HepG2 (cell line): ENCODE data around the gene CDK18. TPM values are rescaled to one million over a fixed set of nuclear protein-coding genes. Genes with fewer than 3 reads are reported as not detected.

Source experiments
- ATAC-seq: fragments of 200-7000 bp; cut with Tn5 transposase; 3 replicates; pipeline ENCODE4 v1.9.1; 2020; ENCODE audit warnings: mild to moderate bottlenecking, moderate library complexity
- BruUV-seq: library from RNA; stranded (reverse); fragments of 400-500 nt; replicated peaks from 2 replicates; lab custom pipeline; 2021; lab: Mats Ljungman, UMichigan
- CTCF ChIA-PET: fragments of 300-600 bp; formaldehyde crosslinking; extraction: SDS; loops from one replicate; lab custom pipeline; 2021; ENCODE audit warnings: low total read pairs, inconsistent platforms, low intra/inter-chr PET ratio; lab: Yijun Ruan, JAX
- POLR2A ChIA-PET: fragments of 350-600 bp; sonication (Branson Sonifier 250); formaldehyde crosslinking; loops from one replicate; lab custom pipeline; 2020; ENCODE audit warnings: antibody characterized with exemption, inconsistent platforms; lab: Yijun Ruan, JAX
- DNase-seq: peaks from one replicate; pipeline ENCODE4 v3.0.0-alpha.2; 2015; ENCODE audit warnings: low spot score
- FAIRE-seq: peaks from 3 replicates; lab custom pipeline; 2011; peaks lifted over from hg19 to GRCh38; lab: Jason Lieb, UNC
- H2AFZ ChIP-seq: one replicate; pipeline ENCODE4 v1.6.1; 2011; ENCODE audit warnings: low read length, inconsistent platforms
- H3K27ac ChIP-seq: fragments of 300-600 bp; 3 replicates; pipeline ENCODE4 v1.8.0; 2011; ENCODE audit warnings: mixed run types, mild to moderate bottlenecking, mixed read lengths, low read length, inconsistent platforms; ENCODE audit not compliant: insufficient read depth; ENCODE audit errors: extremely low read length
- H3K27me3 ChIP-seq, 2 experiments: fragments of 200-600 bp in 1 of 2; 2 replicates in 1 of 2; 3 replicates in 1 of 2; pipeline versions ENCODE4 v1.6.0 to v1.8.0; 2011; ENCODE audit warnings: low read length in 2 of 2, mild to moderate bottlenecking in 2 of 2, moderate library complexity in 2 of 2, inconsistent platforms in 1 of 2; ENCODE audit not compliant: insufficient read depth in 2 of 2, control insufficient read depth in 1 of 2
- H3K36me3 ChIP-seq, 2 experiments: fragments of 200-600 bp in 1 of 2; replicated peaks in 1 of 2; 2 replicates in 1 of 2; 3 replicates in 1 of 2; pipeline versions ENCODE4 v1.5.1 to v1.8.0; 2011; ENCODE audit warnings: low read length in 2 of 2, inconsistent platforms in 1 of 2; ENCODE audit not compliant: insufficient read depth in 2 of 2, control insufficient read depth in 1 of 2
- H3K4me1 ChIP-seq: 2 replicates; pipeline ENCODE4 v1.5.1; 2012; ENCODE audit warnings: low read length, inconsistent platforms; ENCODE audit not compliant: insufficient read depth
- H3K4me2 ChIP-seq: 2 replicates; pipeline ENCODE4 v1.6.0; 2011; ENCODE audit warnings: low read depth, low read length, inconsistent platforms
- H3K4me3 ChIP-seq, 3 experiments: fragments of 200-600 bp in 1 of 3; sonication (generic), shearing (Covaris generic) in 1 of 3; replicated peaks in 1 of 3; 2 replicates each; pipeline ENCODE4 v1.5.1; 2011 to 2016; ENCODE audit warnings: low read length in 3 of 3, inconsistent platforms in 2 of 3, low read depth in 2 of 3, mild to moderate bottlenecking in 2 of 3, control low read depth in 1 of 3, mixed read lengths in 1 of 3; ENCODE audit not compliant: insufficient read depth in 1 of 3
- H3K79me2 ChIP-seq: one replicate; pipeline ENCODE4 v1.6.1; 2011; ENCODE audit warnings: low read length, inconsistent platforms; ENCODE audit not compliant: insufficient read depth
- H3K9ac ChIP-seq: 2 replicates; pipeline ENCODE4 v1.6.0; 2011; ENCODE audit warnings: mild to moderate bottlenecking, low read depth, low read length, inconsistent platforms; ENCODE audit not compliant: insufficient read depth
- H3K9me3 ChIP-seq: 2 replicates; pipeline ENCODE4 v1.5.1; 2012; ENCODE audit warnings: mild to moderate bottlenecking, low read length
- H4K20me1 ChIP-seq: 2 replicates; pipeline ENCODE4 v1.6.0; 2011; ENCODE audit warnings: inconsistent platforms, mild to moderate bottlenecking, low read length, moderate library complexity; ENCODE audit not compliant: insufficient read depth
- AGO2 ChIP-seq: fragments of 200-400 bp; formaldehyde crosslinking; optimal IDR thresholded peaks from 2 replicates; pipeline ENCODE3; 2017; ENCODE audit warnings: mild to moderate bottlenecking, low read depth, low read length, moderate library complexity
- GPN1 ChIP-seq: sonication (generic); formaldehyde crosslinking; IDR thresholded peaks from 2 replicates; pipeline ENCODE4 v1.5.1; 2020; ENCODE audit warnings: missing genetic modification reagents, borderline replicate concordance
- MTF2 ChIP-seq: sonication (generic); formaldehyde crosslinking; IDR thresholded peaks from 2 replicates; pipeline ENCODE4 v1.5.0; 2020; ENCODE audit warnings: missing genetic modification reagents, borderline replicate concordance
- NCOR1 ChIP-seq: fragments of 200-600 bp; sonication (generic); IDR thresholded peaks from 2 replicates; pipeline ENCODE4 v1.7.0; 2017; ENCODE audit warnings: antibody characterized with exemption, low read length, borderline replicate concordance
- SP140L ChIP-seq: sonication (generic); formaldehyde crosslinking; IDR thresholded peaks from 2 replicates; pipeline ENCODE4 v1.4.0; 2020; ENCODE audit warnings: missing genetic modification reagents, borderline replicate concordance
- TEAD2 ChIP-seq: sonication (generic); formaldehyde crosslinking; IDR thresholded peaks from 2 replicates; pipeline ENCODE4 v1.9.0; 2021; ENCODE audit warnings: missing genetic modification reagents
- TRIM22 ChIP-seq: fragments of 450-650 bp; IDR thresholded peaks from 2 replicates; pipeline ENCODE4 v1.6.1; 2017
- WIZ ChIP-seq: sonication (generic); formaldehyde crosslinking; IDR thresholded peaks from 2 replicates; pipeline ENCODE4 v1.5.1; 2020; ENCODE audit warnings: mild to moderate bottlenecking, missing genetic modification reagents
- ZBTB37 ChIP-seq: sonication (generic); formaldehyde crosslinking; IDR thresholded peaks from 2 replicates; pipeline ENCODE4 v1.4.0; 2020; ENCODE audit warnings: mild to moderate bottlenecking, missing genetic modification reagents
- ZHX1 ChIP-seq: sonication (generic); formaldehyde crosslinking; IDR thresholded peaks from 2 replicates; pipeline ENCODE4 v1.8.1; 2022; ENCODE audit warnings: low read depth, mild to moderate bottlenecking, missing genetic modification reagents
- ZNF234 ChIP-seq: sonication (generic); formaldehyde crosslinking; conservative IDR thresholded peaks from 2 replicates; pipeline ENCODE4 v1.5.1; 2020; ENCODE audit warnings: mild to moderate bottlenecking, missing genetic modification reagents
- ZNF362 ChIP-seq: sonication (generic); formaldehyde crosslinking; IDR thresholded peaks from 2 replicates; pipeline ENCODE4 v1.4.0; 2020; ENCODE audit warnings: missing genetic modification reagents, mild to moderate bottlenecking, borderline replicate concordance
- ZNF788 ChIP-seq: sonication (generic); formaldehyde crosslinking; IDR thresholded peaks from 2 replicates; pipeline ENCODE4 v1.5.0; 2020; ENCODE audit warnings: mild to moderate bottlenecking, missing genetic modification reagents, borderline replicate concordance
- WGBS: methylation state at CpG from one replicate; pipeline ENCODE4 v1.1.6; 2017; ENCODE audit warnings: low lambda C conversion rate; 5-methylcytosine and 5-hydroxymethylcytosine counted together
- in situ Hi-C: cut with HindIII; loops from 2 replicates; pipeline ENCODE4 v1.10.0; 2017; ENCODE audit warnings: low pct_unique_long_range_greater_than_20kb; ENCODE audit not compliant: extremely low pct_ligation_motif_present
- intact Hi-C: fragments of 100-400 bp; cut with micrococcal nuclease; formaldehyde crosslinking; loops from one replicate; pipeline ENCODE4 v1.10.0; 2022; ENCODE audit not compliant: unreplicated experiment
- polyA plus RNA-seq, 8 experiments: library from polyadenylated mRNA; depleted of rRNA in 3 of 8; stranded (reverse) in 7 of 8; unstranded in 1 of 8; fragments of >200 nt; fragmentation: Illumina TruSeq in 4 of 8; extraction: Trizol in 4 of 8; gene quantifications; 2 replicates each; pipeline versions ENCODE4 v1.2.1 to v1.2.3, GENCODE V29; 2011 to 2016; ENCODE audit warnings: low read depth in 4 of 8, missing spikeins in 1 of 8, mixed read lengths in 1 of 8; ENCODE audit not compliant: insufficient read depth in 1 of 8
- total RNA-seq, 5 experiments: library from RNA; depleted of rRNA; stranded (reverse); fragments of >200 nt; fragmentation: Illumina TruSeq; extraction: Trizol; gene quantifications; 2 replicates each; pipeline ENCODE4 v1.2.3, GENCODE V29; 2016; ENCODE audit warnings: low read depth in 1 of 5

Gene CDK18
- total and polyA plus RNA-seq, 2 of the 13 experiments (the other 11 are each of a cell fraction or from before 2014, with no cell fraction given): 6.4 to 38.8 TPM

- intact Hi-C loops (no loop called here), in situ Hi-C loops (no loop called here)
- H3K9me3 ChIP-seq: no peaks in the 10 kb centered on the region
- no peak overlapping the region for H3K4me3 ChIP-seq
- H4K20me1 ChIP-seq: peaks cover 4% of the 10 kb centered on the region; the same call in 1 of the 2 replicates
- FAIRE-seq (no peak), ATAC-seq (no peak), DNase-seq (no peak)
- no TSS peak for BruUV-seq
- CTCF ChIA-PET: no interaction called here
- no peak overlapping the region for H3K9ac ChIP-seq
- peaks cover 8 to 73% of the 10 kb centered on the region in 2 experiments for H3K27me3 ChIP-seq
- H3K79me2 ChIP-seq: no peaks in the 10 kb centered on the region
- H3K36me3 ChIP-seq: no peaks in the 10 kb centered on the region
- H3K4me2 ChIP-seq: no peak overlapping the region
- H3K27ac ChIP-seq: no peak overlapping the region
- 11% methylated on average over 1 of the region's 1 CpG for WGBS
- no peak for TF ChIP-seq TRIM22
- no peak for TF ChIP-seq SP140L (CRISPR knock-in tag)
- TF ChIP-seq ZNF788 (CRISPR knock-in tag): no peak
- no peak for TF ChIP-seq MTF2 (CRISPR knock-in tag)
- TF ChIP-seq NCOR1: no peak
- TF ChIP-seq GPN1 (CRISPR knock-in tag): no peak
- TF ChIP-seq ZBTB37 (CRISPR knock-in tag): no peak
- TF ChIP-seq ZNF234 (CRISPR knock-in tag): no peak
- TF ChIP-seq ZNF362 (CRISPR knock-in tag): no peak
- TF ChIP-seq TEAD2 (CRISPR knock-in tag): no peak
- TF ChIP-seq WIZ (CRISPR knock-in tag): no peak
- TF ChIP-seq ZHX1 (CRISPR knock-in tag): no peak
- TF ChIP-seq AGO2: no peak
- TF ChIP-seq, all 625 proteins: peak for 0
- POLR2A ChIA-PET: no interaction called here
- no peaks in the 10 kb centered on the region for H3K4me1 ChIP-seq
- no peak overlapping the region for H2AFZ ChIP-seq
These were observed 68.0 kb downstream of the CDK18 start for GRCh38 chr1:205572421-205572820.
